Cerebellar cortex (tissue), 1 donor: ENCODE data around the gene DSC1.
"Not testable (repeated sequence)": the region's sequence is repeated elsewhere in the genome, so short reads cannot be mapped to it uniquely, and the experiment has no call there.

Experiments
- DNase-seq: peaks from one replicate; pipeline ENCODE4 v3.0.0-alpha.2; 2015; ENCODE audit warnings: low spot score

Gene DSC1

GRCh38 chr18:31162825-31163435 lies at the start of gene DSC1:
TSS of gene DSC1 (minus strand) at chr18:31162856. CDS start at chr18:31162594, 262 bp downstream.
- DNase-seq, result no peak

- no peak for DNase-seq
Measured at GRCh38 chr18:31211047-31211446, 48.4 kb upstream of the DSC1 start.

- DNase-seq, result no peak
Measured at GRCh38 chr18:31209041-31209440, 46.4 kb upstream of the DSC1 start.

DNA sequence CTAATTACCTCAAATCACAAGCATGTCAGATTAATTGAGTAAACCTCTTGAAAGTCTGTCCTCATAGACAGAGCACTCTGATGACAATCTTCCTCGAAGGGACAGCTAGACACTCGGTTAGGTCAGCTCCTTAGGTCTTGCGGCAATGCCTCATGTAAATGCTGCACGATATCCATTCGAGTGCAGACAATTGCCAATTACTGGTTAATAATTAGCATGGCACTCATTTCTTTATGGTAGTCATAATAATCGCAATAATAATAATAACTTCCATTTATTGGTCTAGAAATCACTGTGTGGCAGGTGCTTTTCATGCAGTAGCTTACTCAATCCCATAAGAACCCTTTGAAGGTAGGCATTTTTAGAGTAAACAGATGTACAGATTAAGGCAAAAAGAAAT lies 44.7 kb upstream of the DSC1 start:
- DNase-seq, result no peak

DNA sequence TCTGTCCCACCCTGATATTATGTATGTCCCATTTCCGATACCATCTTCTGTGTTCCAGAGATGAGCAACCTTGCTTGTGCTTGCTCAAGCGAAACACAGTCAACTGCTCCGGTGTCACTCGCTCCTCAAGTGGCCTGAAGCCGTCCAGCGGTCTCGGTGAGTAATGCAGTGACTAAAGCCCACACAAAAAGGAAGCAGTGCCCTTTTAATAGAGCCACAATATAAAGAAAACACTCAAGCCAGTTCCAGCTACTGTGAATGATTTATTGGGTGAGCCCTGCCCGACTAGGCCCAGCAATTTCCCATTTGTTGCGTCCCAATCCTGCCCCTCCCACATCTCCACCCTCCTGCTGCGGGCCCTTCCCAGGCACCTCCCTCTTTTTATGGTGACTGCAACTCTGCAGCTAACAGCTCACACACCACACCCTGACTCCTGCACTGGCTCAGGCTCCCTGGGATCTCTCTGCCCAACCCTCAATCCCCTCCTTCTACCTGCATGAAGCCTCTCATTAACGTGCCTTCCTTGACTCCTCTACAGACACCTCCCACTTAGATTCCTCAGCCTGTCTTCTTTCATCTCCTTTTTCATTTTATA lies 44.2 kb upstream of the DSC1 start:
- no peak for DNase-seq

DNA sequence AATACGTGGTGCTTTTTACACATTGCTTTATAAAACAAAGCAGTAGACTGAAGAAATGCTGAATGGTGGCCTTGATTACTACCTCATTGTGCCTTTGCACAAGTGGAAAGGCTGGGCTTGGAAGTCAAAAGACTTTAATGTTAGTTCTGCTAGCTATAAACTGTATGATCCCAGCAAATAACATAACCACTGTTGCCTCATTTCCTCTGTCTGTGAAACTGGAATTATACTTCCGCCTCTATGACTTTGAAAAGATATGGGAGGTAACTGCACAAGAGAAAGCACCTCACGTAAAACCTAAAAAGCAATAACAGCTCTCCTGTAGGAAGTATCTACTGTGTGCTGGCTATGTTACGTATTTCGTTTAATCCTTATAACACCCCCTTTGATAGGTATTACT lies 43.4 kb upstream of the DSC1 start:
- no peak for DNase-seq

- no peak for DNase-seq
Measured at GRCh38 chr18:31205273-31205672, 42.6 kb upstream of the DSC1 start.

- no peak for DNase-seq
Measured at GRCh38 chr18:31204833-31205232, 42.2 kb upstream of the DSC1 start.

DNA sequence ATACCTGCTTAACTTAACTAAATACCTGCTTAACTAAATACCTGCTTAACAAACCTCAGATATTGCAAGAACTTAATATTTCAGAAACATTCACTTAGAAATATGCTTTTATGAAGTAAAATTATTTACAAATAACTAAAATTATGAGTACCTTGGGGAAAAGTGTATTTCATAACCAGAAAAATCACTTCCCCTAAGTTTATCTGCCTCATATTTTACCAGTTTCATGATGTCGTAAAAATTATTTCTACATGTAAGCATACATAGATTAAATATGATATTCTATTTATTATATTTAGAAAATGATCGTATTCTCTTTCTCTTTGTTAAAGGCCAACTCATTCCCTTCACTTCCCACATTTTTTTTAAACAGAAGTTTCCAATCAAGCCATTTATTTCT lies 41.5 kb upstream of the DSC1 start:
- DNase-seq, result no peak

GRCh38 chr18:31203794-31204148 lies 41.1 kb upstream of the DSC1 start:
- no peak for DNase-seq

DNA sequence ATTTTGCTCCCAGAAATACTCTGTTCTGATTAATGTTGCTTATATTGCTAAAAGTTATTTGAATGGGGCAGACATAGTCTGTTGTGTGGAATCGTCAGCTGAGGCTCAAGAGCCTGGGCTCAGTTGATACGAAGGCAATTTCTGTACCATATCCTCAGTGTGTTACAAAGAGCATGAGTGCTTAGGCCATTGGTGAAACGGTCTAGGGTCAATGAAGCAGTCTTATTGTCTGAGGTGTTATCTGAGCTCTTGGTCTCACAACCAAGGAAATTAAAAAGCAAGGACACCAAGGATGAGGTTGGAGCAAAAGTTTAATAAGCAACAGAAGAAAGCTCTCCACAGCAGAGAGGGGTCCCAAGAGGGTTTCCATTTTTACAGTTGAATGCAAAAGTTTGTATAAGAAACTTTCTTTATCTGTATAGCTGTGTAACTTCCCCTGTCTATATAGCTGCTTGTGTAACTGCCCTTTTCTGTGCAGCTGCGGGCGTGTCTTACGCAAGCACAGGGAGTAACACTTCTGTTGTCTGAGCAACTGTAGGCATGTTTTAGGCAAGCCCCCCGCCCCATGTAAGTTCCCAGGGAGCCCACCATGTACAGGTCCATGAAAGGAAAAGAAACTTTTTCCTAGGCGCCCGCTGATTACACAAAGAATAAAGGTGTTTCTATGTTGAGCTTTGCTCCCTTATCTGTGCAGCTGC lies 40.6 kb upstream of the DSC1 start:
- DNase-seq, result no peak

DNA sequence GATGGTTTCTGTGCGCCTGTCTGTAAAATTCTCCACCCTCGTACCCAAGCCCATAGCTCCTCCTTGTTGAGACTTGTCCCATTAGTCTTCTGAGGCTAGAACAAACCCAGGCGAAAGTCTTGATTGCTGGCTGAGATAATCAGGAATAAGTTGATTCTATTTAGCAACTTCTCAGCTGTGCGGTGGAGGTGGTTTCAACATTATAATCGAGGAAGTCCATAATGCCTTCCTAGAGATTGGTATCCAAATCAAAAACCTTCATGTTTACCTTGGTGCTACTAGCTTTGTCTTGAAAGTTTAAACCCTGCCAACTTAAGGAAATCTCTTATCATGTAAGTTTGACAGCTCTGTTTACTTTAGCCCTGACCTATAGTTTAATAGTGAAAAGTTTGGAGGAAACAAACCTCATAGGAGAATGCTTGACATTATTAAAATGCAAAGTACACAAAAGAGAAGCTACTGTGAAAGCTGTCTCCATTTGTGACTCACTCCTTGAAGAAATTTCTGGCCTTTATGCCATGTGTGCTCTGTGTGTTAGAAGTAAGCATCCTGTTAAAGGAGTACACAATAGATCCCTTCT lies 36.6 kb upstream of the DSC1 start:
- DNase-seq, result no peak

GRCh38 chr18:31197676-31198075 lies 35.0 kb upstream of the DSC1 start:
- DNase-seq, result no peak

GRCh38 chr18:31195063-31195462 lies 32.4 kb upstream of the DSC1 start:
- DNase-seq, result no peak

GRCh38 chr18:31192086-31192776 lies 29.6 kb upstream of the DSC1 start:
- no peak for DNase-seq

DNA sequence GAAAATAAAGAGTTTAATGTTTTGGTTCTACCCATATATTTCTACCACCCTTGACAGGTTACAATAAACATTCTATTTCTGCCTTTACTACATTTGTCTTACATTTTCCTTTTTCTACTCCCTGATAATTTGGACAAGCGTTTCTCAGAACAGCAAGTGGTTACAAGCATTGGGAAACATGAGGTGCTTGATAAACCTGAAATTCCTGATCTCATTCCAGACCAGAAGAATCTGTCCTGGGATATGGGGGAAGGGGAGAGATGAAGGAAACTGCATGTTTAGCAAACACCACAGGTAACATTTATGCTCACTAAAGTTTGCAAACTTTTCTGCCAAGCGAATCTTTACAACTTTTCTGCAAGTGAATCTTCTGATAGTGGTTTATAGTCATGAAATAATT lies 28.3 kb upstream of the DSC1 start:
- DNase-seq, result no peak

GRCh38 chr18:31189757-31190156 lies 27.1 kb upstream of the DSC1 start:
- DNase-seq, result no peak

GRCh38 chr18:31185186-31185950 lies 22.7 kb upstream of the DSC1 start:
- no peak for DNase-seq

- no peak for DNase-seq
Measured at GRCh38 chr18:31183302-31183701, 20.6 kb upstream of the DSC1 start.

GRCh38 chr18:31177369-31177768 lies 14.7 kb upstream of the DSC1 start:
- DNase-seq, result not testable (repeated sequence)

GRCh38 chr18:31176531-31176930 lies 13.9 kb upstream of the DSC1 start:
- no peak for DNase-seq
